Anterior cingulate cortex (tissue), 58 donors: Measurements from ENCODE around the gene TUNAR.
"Not testable (repeated sequence)": the region's sequence is repeated elsewhere in the genome, so short reads cannot be mapped to it uniquely, and the experiment has no call there.

ENCODE experiments used
- DNase-seq, 58 donors: peaks; one replicate each; lab custom pipeline; 2025; lab: John Stamatoyannopoulos, UW

Gene TUNAR

GRCh38 chr14:95961481-95961880 lies 84.8 kb downstream of the TUNAR start:
- DNase-seq, result no peak

- DNase-seq, result peak in 8 of 58 donors; percentile 2 to 34 (median 8)
Measured at GRCh38 chr14:95964901-95965300, 88.3 kb downstream of the TUNAR start.

- DNase-seq, result not testable (repeated sequence)
Measured at GRCh38 chr14:95968048-95968447, 91.4 kb downstream of the TUNAR start.
